GM12892 (cell line): Measurements from ENCODE around the gene TTC28.

Experiments used
- POLR2A ChIP-seq: IDR thresholded peaks from 2 replicates; pipeline ENCODE4 v1.6.1; 2011; ENCODE audit warnings: low read depth, low read length, control low read depth
- POLR2AphosphoS5 ChIP-seq: IDR thresholded peaks from 2 replicates; pipeline ENCODE4 v1.6.1; 2011; ENCODE audit warnings: low read depth, low read length, control low read depth
- TAF1 ChIP-seq: IDR thresholded peaks from 2 replicates; pipeline ENCODE4 v1.6.1; 2011; ENCODE audit warnings: low read depth, mild to moderate bottlenecking, control low read depth, low read length, borderline replicate concordance

- TF ChIP-seq POLR2A (no peak), POLR2AphosphoS5 (no peak), TAF1 (no peak)
Measured at GRCh38 chr22:28220626-28221363, 458.8 kb downstream of the TTC28 start.
